Activated CD4-positive, alpha-beta T cell treated with anti-CD3 and anti-CD28 coated beads for 4 hours (primary cell): Measurements from ENCODE around the gene DYRK3.
A peak's percentile ranks its signal among the peaks of the same experiment; 100 is the strongest.

Experiments used
- DNase-seq, 2 donors: peaks; one replicate each; pipeline ENCODE4 v3.0.0-alpha.2; 2020

The DYRK3 gene

GRCh38 chr1:206662396-206663092, 27.2 kb downstream of the DYRK3 start:
- no peak for DNase-seq

- no peak for DNase-seq
These were observed 28.0 kb downstream of the DYRK3 start for GRCh38 chr1:206663362-206663761.

- peak; percentile 64 to 79 for DNase-seq
These were observed 28.7 kb downstream of the DYRK3 start for GRCh38 chr1:206663832-206664652.

GRCh38 chr1:206664740-206665139, 29.4 kb downstream of the DYRK3 start:
- DNase-seq = no peak

GRCh38 chr1:206666031-206666561, 30.8 kb downstream of the DYRK3 start:
- DNase-seq = no peak

GRCh38 chr1:206666954-206667665, 31.8 kb downstream of the DYRK3 start:
- no peak for DNase-seq

- DNase-seq = no peak
These were observed 33.0 kb downstream of the DYRK3 start for GRCh38 chr1:206668351-206668750.

- DNase-seq = no peak
These were observed 33.6 kb downstream of the DYRK3 start for GRCh38 chr1:206668874-206669410.

- DNase-seq = no peak
These were observed 36.8 kb downstream of the DYRK3 start for GRCh38 chr1:206672011-206672688.

GRCh38 chr1:206672844-206673758, 37.8 kb downstream of the DYRK3 start:
- DNase-seq = no peak

GRCh38 chr1:206674236-206674635, 38.9 kb downstream of the DYRK3 start:
- no peak for DNase-seq

GRCh38 chr1:206674745-206675175, 39.4 kb downstream of the DYRK3 start:
- no peak for DNase-seq

GRCh38 chr1:206676499-206676898, 41.2 kb downstream of the DYRK3 start:
- no peak for DNase-seq

- no peak for DNase-seq
These were observed 43.2 kb downstream of the DYRK3 start for GRCh38 chr1:206678490-206678889.

- no peak for DNase-seq
These were observed 44.4 kb downstream of the DYRK3 start for GRCh38 chr1:206679738-206680211.

- no peak for DNase-seq
These were observed 44.9 kb downstream of the DYRK3 start for GRCh38 chr1:206680279-206680678.

- no peak for DNase-seq
These were observed 46.0 kb downstream of the DYRK3 start for GRCh38 chr1:206681359-206681758.

GRCh38 chr1:206682111-206682510, 46.8 kb downstream of the DYRK3 start:
- no peak for DNase-seq

- DNase-seq = no peak
These were observed 48.0 kb downstream of the DYRK3 start for GRCh38 chr1:206683313-206683712.

- DNase-seq = no peak
These were observed 48.7 kb downstream of the DYRK3 start for GRCh38 chr1:206684003-206684402.
